Fibroblast of lung (primary cell): Measurements from ENCODE around the gene RPS19BP1. TPM values are rescaled to one million over a fixed set of nuclear protein-coding genes. Genes with fewer than 3 reads are reported as not detected.

ENCODE experiments used
- DNase-seq, 2 donors: peaks; one replicate each; pipeline versions ENCODE4 v3.0.0 to v3.0.0-alpha.2; 2010; ENCODE audit warnings: low read depth in 2 of 2
- H2AFZ ChIP-seq: 2 replicates; pipeline ENCODE4 v1.5.1; 2012; ENCODE audit warnings: low read length, control low read depth, inconsistent platforms
- H3K27ac ChIP-seq: 2 replicates; pipeline ENCODE4 v1.5.1; 2011; ENCODE audit warnings: low read length, control low read depth; ENCODE audit not compliant: insufficient read depth
- H3K27me3 ChIP-seq: 2 replicates; pipeline ENCODE4 v1.5.1; 2011; ENCODE audit warnings: mild to moderate bottlenecking, low read length; ENCODE audit not compliant: control insufficient read depth, insufficient read depth
- H3K36me3 ChIP-seq: 2 replicates; pipeline ENCODE4 v1.5.1; 2011; ENCODE audit warnings: low read length; ENCODE audit not compliant: control insufficient read depth, insufficient read depth
- H3K4me1 ChIP-seq: 2 replicates; pipeline ENCODE4 v1.5.1; 2011; ENCODE audit warnings: low read length; ENCODE audit not compliant: control insufficient read depth, insufficient read depth; ENCODE audit errors: extremely low read depth
- H3K4me2 ChIP-seq: 2 replicates; pipeline ENCODE4 v1.5.1; 2011; ENCODE audit warnings: low read length, control low read depth; ENCODE audit not compliant: insufficient read depth; ENCODE audit errors: extremely low read depth
- H3K4me3 ChIP-seq, 4 experiments: fragments of 200-600 bp in 1 of 4; sonication (generic) in 1 of 4; replicated peaks in 1 of 4; 2 replicates each; pipeline ENCODE4 v1.5.1; 2011 to 2016; ENCODE audit warnings: low read length in 4 of 4, low read depth in 3 of 4, mild to moderate bottlenecking in 3 of 4, control low read depth in 2 of 4, inconsistent platforms in 1 of 4, mixed read lengths in 1 of 4; ENCODE audit not compliant: insufficient read depth in 1 of 4; ENCODE audit errors: control extremely low read depth in 1 of 4
- H3K79me2 ChIP-seq: 2 replicates; pipeline ENCODE4 v1.5.1; 2012; ENCODE audit warnings: mild to moderate bottlenecking, low read length, inconsistent platforms; ENCODE audit not compliant: control insufficient read depth, insufficient read depth
- H3K9ac ChIP-seq: 2 replicates; pipeline ENCODE4 v1.5.1; 2011; ENCODE audit warnings: mild to moderate bottlenecking, low read length, control low read depth; ENCODE audit not compliant: insufficient read depth
- H3K9me3 ChIP-seq: 2 replicates; pipeline ENCODE4 v1.5.1; 2012; ENCODE audit warnings: low read depth, low read length; ENCODE audit not compliant: control insufficient read depth, insufficient read depth
- H4K20me1 ChIP-seq: 2 replicates; pipeline ENCODE4 v1.5.1; 2011; ENCODE audit warnings: low read length; ENCODE audit not compliant: control insufficient read depth, insufficient read depth; ENCODE audit errors: extremely low read depth
- EZH2 ChIP-seq: IDR thresholded peaks from 2 replicates; pipeline ENCODE4 v1.5.1; 2012; ENCODE audit warnings: low read length, control low read depth, mild to moderate bottlenecking; ENCODE audit errors: missing control alignments
- polyA plus RNA-seq, 2 donors: library from polyadenylated mRNA; depleted of rRNA in 1 of 2; stranded (reverse) in 1 of 2; unstranded in 1 of 2; fragments of >200 nt; gene quantifications; 2 replicates each; pipeline ENCODE4 v1.2.1, GENCODE V29; 2011 to 2012; ENCODE audit warnings: missing spikeins in 1 of 2
- total RNA-seq: library from RNA; depleted of rRNA; stranded (reverse); fragments of >200 nt; gene quantifications from 2 replicates; pipeline ENCODE4 v1.2.1, GENCODE V29; 2014
- TF ChIP-seq, protein P1 (sequence below), 2 donors: IDR thresholded peaks in 1 of 2; conservative IDR thresholded peaks in 1 of 2; 1 replicate in 1 of 2; 2 replicates in 1 of 2; pipeline ENCODE4 v1.5.1; 2011 to 2012; ENCODE audit warnings: low read length in 2 of 2, control low read depth in 1 of 2, inconsistent platforms in 1 of 2, low read depth in 1 of 2, mild to moderate bottlenecking in 1 of 2

RPS19BP1 gene
- total and polyA plus RNA-seq, 2 donors (not counting 1 experiment from before 2014, with no cell fraction given): 41.6 to 44.3 TPM

DNA sequence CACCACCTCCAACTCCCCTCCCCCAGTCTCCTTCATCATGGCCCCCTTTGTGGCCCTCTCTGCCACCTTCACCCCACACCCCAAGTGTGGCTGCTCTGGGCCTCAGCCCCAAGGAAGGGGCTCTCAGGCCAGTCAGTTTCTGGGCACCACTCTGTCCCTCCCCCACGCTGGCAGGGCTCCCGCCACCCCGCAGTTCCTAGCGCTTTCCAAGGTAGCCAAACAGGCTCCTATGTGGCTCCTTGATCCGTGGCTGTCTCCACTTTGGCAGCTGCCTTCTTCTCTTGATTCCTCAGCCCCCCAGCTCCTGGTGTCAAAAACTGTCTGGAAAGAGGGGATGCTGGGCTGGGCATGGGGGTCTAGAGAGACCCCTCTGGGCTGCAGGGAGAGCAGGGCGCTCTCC is 27.6 kb upstream of the RPS19BP1 start:
- Histone ChIP-seq H3K9me3 (no peaks in the 10 kb centered on the region), H3K4me1 (no peaks in the 10 kb centered on the region), H3K27ac (no peak overlapping the region), H3K4me2 (no peak overlapping the region), H3K4me3 (no peak overlapping the region), H2AFZ (no peak overlapping the region), H3K9ac (no peak overlapping the region), H3K36me3 (no peaks in the 10 kb centered on the region), H4K20me1 (no peaks in the 10 kb centered on the region), H3K27me3 (peaks cover 38% of the 10 kb centered on the region), H3K79me2 (no peaks in the 10 kb centered on the region)
- no peak for DNase-seq
- TF ChIP-seq, protein P1, sequence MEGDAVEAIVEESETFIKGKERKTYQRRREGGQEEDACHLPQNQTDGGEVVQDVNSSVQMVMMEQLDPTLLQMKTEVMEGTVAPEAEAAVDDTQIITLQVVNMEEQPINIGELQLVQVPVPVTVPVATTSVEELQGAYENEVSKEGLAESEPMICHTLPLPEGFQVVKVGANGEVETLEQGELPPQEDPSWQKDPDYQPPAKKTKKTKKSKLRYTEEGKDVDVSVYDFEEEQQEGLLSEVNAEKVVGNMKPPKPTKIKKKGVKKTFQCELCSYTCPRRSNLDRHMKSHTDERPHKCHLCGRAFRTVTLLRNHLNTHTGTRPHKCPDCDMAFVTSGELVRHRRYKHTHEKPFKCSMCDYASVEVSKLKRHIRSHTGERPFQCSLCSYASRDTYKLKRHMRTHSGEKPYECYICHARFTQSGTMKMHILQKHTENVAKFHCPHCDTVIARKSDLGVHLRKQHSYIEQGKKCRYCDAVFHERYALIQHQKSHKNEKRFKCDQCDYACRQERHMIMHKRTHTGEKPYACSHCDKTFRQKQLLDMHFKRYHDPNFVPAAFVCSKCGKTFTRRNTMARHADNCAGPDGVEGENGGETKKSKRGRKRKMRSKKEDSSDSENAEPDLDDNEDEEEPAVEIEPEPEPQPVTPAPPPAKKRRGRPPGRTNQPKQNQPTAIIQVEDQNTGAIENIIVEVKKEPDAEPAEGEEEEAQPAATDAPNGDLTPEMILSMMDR (conservative IDR thresholded peaks at IDR 0.05 in 1 of 2, IDR thresholded peaks at IDR 0.05 in 1 of 2; ENCODE audit: low read depth in 1 of 2, low read length in 2 of 2): no peak
- TF ChIP-seq EZH2: no peak

DNA sequence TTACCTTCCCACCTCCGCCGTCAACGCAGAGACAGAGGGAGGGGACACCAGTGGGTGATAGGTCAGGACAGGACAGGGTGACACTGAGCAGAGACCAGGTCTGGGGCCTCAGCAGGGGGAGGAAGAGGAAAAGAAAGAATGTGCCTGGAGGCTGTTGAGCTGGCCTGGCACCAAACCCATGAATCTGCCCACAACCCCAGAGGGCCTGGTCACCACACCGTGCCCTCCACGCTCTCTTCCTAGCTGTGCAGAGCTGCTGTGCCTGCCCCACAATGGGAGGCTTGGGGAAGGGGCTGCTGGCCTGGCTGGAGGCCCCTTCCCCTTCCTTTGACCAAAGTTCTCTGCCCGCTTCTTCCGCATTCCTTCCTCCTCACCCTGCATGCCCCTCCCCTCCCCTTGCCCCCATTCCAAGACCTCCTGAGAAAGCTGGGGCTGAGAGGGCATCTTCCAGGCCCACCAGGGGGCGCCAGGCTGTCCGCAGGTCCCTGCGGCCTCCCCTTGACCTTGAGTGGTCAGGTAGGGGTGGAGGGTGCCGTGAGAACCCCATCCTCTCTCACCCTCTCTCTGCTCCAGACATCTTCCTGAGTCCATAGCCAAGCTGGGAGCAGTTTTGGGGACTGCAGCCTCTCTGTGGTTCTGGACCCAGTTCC is 27.0 kb upstream of the RPS19BP1 start:
- no peaks in the 10 kb centered on the region for H3K79me2 ChIP-seq
- H3K36me3 ChIP-seq: no peaks in the 10 kb centered on the region
- H2AFZ ChIP-seq: no peak overlapping the region
- H3K27ac ChIP-seq: no peak overlapping the region
- no peaks in the 10 kb centered on the region for H3K4me1 ChIP-seq
- no peak for DNase-seq
- no peaks in the 10 kb centered on the region for H3K9me3 ChIP-seq
- no peaks in the 10 kb centered on the region for H4K20me1 ChIP-seq
- H3K4me3 ChIP-seq: no peak overlapping the region
- H3K4me2 ChIP-seq: no peak overlapping the region
- H3K9ac ChIP-seq: no peak overlapping the region
- peaks cover 38% of the 10 kb centered on the region for H3K27me3 ChIP-seq
- TF ChIP-seq, protein P1 (conservative IDR thresholded peaks at IDR 0.05 in 1 of 2, IDR thresholded peaks at IDR 0.05 in 1 of 2; ENCODE audit: low read depth in 1 of 2, low read length in 2 of 2): peak; percentile 14 to 39
- TF ChIP-seq EZH2: no peak

DNA sequence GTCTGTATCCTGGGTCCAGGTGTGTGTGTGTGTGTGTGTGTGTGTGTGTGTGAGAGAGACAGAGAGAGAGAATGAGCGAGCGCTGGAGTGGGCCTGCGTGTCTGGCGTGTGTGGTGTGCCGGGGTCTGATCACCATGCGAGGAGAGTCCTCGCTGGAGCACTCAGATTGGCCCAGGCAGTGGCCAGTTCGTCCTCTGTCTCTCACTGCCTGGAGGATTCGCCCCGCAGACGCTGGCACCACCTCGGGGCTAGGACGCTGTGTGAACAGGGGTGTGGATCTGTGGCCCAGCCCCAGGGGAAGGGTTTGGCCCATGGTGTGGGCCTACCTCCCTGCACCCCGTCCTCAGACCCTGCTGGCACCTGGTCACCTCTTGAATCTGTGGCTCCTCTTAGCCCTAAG is 26.4 kb upstream of the RPS19BP1 start:
- peaks cover 38% of the 10 kb centered on the region for H3K27me3 ChIP-seq
- H2AFZ ChIP-seq: no peak overlapping the region

More for the DNA sequence above, 26.4 kb upstream of the RPS19BP1 start:
- H4K20me1 ChIP-seq: no peaks in the 10 kb centered on the region
- TF ChIP-seq EZH2: no peak
- TF ChIP-seq, protein P1 (conservative IDR thresholded peaks at IDR 0.05 in 1 of 2, IDR thresholded peaks at IDR 0.05 in 1 of 2; ENCODE audit: low read depth in 1 of 2, low read length in 2 of 2): no peak
- H3K27ac ChIP-seq: no peak overlapping the region
- DNase-seq: no peak
- H3K36me3 ChIP-seq: no peaks in the 10 kb centered on the region
- no peak overlapping the region for H3K4me3 ChIP-seq
- H3K79me2 ChIP-seq: no peaks in the 10 kb centered on the region
- H3K9me3 ChIP-seq: no peaks in the 10 kb centered on the region
- H3K4me2 ChIP-seq: no peak overlapping the region
- H3K9ac ChIP-seq: no peak overlapping the region
- H3K4me1 ChIP-seq: no peaks in the 10 kb centered on the region
